GM15510 (cell line): ENCODE results near the gene POLG.

Experiments used
- POLR2A ChIP-seq: IDR thresholded peaks from 3 replicates; pipeline ENCODE4 v1.6.1; 2011; ENCODE audit warnings: borderline replicate concordance; ENCODE audit not compliant: insufficient read length; ENCODE audit errors: extremely low read depth

POLG gene

DNA sequence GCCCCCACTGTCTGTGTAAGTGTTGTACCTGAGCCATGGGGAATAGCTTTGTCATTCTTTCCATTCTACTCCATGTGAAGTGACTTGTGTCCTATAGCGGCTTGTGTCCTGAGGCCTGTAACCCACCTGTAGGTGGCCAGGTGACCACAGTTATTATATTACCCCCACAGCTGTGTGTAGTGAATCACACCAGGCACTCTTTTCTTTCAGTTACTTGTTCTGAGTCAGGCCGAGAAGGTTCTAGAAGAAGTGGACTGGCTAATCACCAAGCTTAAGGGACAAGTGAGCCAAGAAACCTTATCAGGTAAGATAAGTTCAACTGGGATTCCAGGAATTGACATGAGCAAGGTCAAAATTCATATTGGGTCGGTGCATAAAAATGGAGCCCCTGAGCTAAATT, 29.2 kb downstream of the POLG start:
- no peak for TF ChIP-seq POLR2A

DNA sequence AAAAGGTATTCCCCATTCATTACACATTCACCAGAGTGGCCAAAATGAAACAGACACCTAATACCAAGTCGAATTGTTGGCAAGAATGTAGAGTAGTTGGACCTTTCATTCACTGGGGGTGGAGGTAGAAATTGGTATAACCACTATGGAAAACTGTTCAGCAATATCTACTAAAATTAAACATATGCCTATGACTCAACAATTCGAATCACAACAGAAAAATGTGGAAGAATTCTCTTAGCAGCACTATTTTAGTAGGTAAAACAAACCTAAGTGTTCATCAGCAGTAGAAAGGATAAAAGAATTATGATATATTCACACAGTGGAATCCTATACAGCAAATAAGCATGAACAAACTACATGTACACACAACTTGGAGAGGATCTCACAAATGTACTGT, 30.6 kb downstream of the POLG start:
- no peak for TF ChIP-seq POLR2A

DNA sequence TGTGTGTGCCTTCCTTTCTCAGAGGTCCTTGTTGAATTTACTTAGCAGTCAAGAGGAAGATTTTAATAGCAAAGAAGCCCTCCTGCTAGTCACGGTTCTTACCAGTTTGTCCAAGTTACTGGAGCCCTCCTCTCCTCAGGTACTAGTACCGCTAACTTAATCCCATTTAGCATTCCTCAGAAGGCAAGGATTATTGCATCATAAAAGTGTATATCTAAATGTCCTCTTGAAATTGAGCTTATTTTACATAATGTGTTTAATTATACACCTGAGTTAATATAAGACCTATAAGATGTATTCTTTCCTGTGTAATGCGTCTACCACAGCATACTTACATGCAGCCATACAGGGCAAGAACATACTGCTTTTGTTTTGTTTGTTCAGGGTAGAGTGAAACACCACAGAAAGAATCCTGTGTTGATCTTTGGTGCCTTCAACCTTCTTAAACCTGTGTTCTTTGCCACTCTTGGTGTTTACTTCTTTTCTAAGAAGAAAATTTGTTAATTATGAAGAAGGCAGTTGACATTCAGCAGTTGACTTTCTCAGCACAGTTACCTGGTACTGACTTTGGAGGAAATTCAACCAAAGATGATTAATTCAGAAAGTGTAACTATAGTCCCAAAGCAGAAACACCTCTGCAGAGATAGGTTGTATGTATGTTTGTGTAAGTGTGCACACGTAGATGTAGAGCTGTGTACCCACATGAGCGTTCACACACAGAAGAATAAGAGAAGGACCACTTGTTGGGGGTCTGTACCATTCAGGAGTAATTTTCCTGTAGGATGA, 33.1 kb downstream of the POLG start:
- no peak for TF ChIP-seq POLR2A

DNA sequence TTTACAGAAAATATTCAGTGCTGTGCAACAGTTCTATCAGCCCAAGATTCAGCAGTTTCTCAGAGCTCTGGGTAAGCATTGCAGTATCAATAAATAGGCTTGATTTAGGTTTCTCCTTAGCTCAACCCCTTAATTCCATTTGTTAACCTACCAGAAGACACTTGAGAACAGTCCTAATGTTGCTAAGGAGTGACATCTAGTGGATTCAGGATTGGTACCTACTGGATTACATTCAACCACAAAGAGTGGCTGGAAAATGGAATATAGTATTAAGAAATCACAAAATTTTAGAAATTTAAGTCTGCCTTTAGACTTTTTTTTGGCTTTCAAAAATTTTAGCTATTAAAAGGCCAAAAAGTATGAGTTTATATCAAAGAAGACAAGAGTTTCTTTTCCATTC, 34.7 kb downstream of the POLG start:
- no peak for TF ChIP-seq POLR2A

DNA sequence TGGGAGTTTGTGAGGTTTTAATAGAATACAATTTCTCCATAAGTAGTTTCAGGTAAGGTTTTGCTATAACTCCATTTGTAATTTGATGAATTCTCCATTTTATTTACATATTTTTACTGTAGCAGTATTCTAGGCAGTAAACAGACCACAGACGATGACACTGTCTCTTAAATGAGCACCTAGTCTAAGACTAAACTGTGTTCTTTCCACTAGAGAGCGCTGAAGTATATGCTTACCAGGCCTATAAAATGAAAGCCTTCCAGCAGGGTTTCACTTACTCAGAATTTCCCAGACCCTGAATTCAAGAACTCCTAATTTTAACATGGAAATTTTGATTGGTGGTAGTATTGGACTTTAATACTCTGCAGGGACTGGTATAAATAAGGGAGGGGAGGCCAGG, 41.6 kb downstream of the POLG start:
- no peak for TF ChIP-seq POLR2A

DNA sequence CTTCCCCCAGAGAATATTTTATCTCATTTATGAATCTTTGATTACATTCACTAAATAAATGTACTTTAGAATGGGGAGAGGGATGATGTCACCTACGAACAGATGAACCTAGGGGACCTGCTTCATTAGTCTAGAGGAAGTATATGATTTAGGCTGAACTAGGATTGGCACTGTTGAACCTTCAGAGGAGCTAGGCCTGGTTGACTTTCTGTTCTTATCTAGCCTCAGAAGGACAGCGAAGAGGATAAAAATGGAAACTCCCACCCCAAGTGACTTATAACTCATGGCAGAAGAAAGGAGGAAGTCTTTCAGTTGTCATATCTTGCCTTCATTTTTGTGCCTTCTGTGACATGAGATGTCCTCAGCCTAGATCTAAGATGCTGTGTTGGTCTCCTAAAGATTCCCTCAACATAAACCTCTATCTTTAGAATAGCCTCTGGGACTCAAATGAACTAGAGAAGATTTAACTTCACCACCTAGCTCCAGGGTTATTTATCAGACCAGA, 42.6 kb downstream of the POLG start:
- no peak for TF ChIP-seq POLR2A

DNA sequence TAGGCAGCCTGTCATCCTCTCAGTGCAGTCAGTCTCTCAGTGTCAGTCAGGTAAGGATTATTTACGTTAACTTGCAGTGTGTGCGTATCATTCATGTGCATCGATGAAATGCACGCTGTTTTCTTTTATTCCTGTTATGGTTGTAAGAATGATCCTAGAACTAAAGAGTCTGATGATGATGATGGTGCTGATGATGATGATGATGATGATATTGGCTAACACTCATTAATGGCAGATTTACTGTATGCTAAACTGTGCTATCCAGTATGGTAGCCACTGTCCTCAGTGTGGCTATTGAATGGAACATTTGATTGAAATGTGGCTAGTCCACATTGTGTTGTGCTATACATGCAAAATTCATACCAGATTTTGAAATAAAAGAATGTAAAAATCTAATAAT, 51.4 kb downstream of the POLG start:
- TF ChIP-seq POLR2A, result no peak

DNA sequence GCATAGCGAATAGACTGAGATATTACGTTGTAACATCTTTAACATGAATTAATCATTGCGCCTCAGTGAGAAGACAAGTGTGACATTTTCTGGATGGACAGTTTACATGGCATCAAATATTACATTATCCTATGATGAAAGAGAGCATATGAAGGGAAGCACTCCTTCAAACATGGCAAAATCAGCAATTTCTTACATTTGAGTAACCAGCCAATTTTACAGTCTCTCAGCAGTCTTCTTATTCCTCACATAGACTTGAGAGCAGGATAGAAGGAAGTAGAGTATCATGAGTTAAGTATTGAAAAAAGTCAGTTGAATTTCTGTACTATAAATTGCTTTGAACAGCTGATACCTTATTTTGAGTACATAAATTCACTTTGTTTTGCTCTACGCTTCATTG, 52.0 kb downstream of the POLG start:
- no peak for TF ChIP-seq POLR2A

DNA sequence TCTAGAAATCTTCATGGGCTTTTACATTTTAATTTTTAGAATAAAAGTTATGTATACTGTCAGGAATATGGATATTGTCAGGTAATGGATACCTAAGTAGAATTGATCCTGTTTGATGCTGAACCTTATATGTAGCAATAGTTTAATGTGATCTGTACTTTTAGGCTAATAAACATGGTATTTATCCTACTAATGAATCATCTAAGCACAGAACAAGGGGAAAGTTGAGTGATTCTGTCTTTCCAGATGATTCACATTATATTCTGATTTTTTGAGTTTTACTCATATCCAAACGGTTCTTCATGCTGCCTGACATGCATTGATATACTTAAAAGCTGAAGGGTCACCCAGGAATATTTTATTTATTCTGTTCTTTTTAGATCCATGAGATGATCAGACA, 56.3 kb downstream of the POLG start:
- TF ChIP-seq POLR2A, result no peak
